Hepatic stellate cell (primary cell): ENCODE results near the gene FRAS1.

Experiments
- DNase-seq: peaks from one replicate; pipeline ENCODE4 v3.0.0; 2011; ENCODE audit warnings: low spot score

Gene FRAS1

DNA sequence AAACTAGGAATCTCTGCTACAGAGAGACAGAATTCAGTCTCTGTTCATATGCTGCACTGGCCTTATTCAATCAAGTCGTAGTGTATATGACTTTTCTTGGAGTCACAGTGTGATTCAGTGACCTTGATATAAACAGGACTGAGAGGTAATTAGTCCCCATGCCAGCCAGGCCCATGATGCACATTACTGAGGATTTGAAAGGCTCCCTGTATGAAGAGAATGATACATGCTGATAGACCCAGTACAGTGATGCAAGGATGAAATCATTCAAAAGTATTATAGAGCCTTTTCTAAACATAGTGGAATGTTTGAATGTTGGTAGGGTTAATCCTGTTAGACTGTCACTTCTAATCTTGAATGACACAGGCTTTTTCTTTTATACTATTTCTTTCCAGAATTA lies 528.5 kb downstream of the FRAS1 start:
- DNase-seq = no peak

DNA sequence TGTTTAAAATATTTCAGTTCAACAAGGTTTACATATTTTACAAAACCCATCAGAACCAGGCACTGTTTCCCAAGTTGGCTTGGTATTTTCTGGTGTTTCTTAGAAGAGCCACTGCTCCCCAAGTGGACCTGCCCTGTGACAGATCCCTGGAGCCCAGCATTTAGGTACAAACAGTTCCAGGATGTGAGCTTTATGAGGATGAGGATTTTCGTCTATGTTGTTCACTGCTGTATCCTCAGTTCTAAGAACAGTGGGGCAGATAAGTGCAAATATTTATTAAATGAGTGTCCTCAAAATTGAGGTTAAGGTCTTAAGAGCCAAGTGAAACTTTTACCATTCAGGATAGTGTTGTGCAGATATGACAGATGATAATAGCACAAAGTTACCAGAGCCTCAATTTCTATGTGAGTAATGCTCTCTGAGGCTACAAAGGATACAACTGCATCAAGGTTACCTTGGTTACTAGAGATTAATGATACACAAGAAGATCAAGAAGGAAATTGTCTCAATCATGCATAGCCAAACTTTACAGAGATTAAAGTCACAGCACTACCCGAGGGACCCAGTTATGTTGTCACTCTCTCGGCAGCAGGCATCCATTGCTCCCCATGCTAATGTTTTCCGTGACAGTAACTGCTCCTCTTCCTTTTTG lies 531.9 kb downstream of the FRAS1 start:
- DNase-seq = no peak

DNA sequence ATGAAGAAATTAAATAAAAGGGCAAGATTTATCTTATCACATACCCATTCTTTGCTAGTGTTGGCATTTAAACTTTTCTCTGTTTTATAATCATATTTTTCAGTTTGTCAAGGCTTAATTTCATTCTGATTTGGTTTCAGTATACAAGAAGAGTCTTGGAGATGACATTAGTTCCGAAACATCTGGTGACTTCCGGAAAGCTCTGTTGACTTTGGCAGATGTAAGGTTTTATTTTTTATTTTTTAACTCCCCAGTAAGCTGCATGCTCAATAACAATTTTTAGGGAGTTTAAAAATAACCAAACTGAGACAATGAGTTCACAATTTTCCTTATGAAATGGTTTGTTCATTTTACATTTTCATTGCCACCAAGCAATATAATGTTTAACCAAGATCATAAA lies 534.3 kb downstream of the FRAS1 start:
- DNase-seq = no peak

DNA sequence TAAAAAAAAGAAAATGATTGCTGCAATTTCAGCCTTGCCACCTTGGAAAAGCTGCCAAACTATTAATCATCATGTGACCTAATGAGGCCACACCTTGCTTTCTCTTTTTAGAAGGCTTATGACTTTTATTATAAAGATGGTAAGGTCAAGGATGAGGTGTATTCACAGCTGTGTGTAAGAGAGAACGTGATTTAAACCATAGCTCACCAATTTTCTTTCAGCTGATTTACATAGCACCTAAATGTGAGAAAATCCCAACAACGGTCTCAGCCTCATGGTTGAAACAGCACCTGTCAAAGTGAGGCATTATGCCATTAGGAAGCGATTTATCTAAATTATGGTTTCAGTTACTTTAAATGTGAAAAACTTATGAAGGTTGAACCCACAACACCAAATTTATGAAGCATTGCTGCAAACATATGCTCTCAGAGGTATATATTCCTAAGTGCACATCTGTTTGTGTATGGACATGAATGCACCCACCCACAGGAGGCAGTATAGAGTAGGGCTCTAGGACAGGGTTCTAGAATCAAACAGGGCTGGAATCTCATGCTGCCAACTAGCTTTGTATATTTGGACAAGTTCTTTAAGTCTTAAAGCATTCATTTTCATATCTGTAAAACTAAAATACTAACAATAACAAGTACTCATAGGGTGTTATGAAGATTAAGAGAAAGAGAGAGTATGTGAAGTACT lies 535.1 kb downstream of the FRAS1 start:
- no peak for DNase-seq
